HCT116 (cell line): ENCODE results near the gene BBS12. TPM values are rescaled to one million over a fixed set of nuclear protein-coding genes. Genes with fewer than 3 reads are reported as not detected.

Experiments
- ATAC-seq: fragments of 200-7000 bp; cut with Tn5 transposase; 2 replicates; pipeline ENCODE4 v1.9.1; 2020; ENCODE audit warnings: mild to moderate bottlenecking, moderate library complexity
- BruUV-seq: library from RNA; stranded (reverse); fragments of 400-500 nt; replicated peaks from 2 replicates; lab custom pipeline; 2021; lab: Mats Ljungman, UMichigan
- CTCF ChIA-PET: fragments of 300-600 bp; sonication (Branson Sonifier 250); formaldehyde crosslinking; loops from one replicate; lab custom pipeline; 2021; ENCODE audit warnings: antibody characterized with exemption; lab: Charles Lee
- POLR2A ChIA-PET: fragments of 300-600, 350-600 bp; sonication (Branson Sonifier 250); formaldehyde crosslinking; loops from one replicate; lab custom pipeline; 2021; ENCODE audit warnings: antibody characterized with exemption; lab: Charles Lee
- RAD21 ChIA-PET, 2 experiments: fragments of 300-600 bp; sonication (Branson Sonifier 250); formaldehyde crosslinking; loops; one replicate each; lab custom pipeline; 2023; ENCODE audit warnings: low total read pairs in 2 of 2; ENCODE audit not compliant: uncharacterized antibody in 2 of 2, unreplicated experiment in 2 of 2, low non-redundant PET in 1 of 2; lab: Charles Lee
- DNase-seq: peaks from one replicate; pipeline ENCODE4 v3.0.0-alpha.2; 2010; ENCODE audit warnings: low read depth, low spot score
- H2AFZ ChIP-seq: fragments of 200-600 bp; shearing (Covaris generic), sonication (generic); 2 replicates; pipeline ENCODE4 v1.6.1; 2017; ENCODE audit warnings: low read depth, mixed run types, mixed read lengths, antibody characterized with exemption, low read length; ENCODE audit not compliant: poor library complexity, severe bottlenecking
- H3K27ac ChIP-seq: 2 replicates; pipeline ENCODE4 v1.5.1; 2012; ENCODE audit warnings: low read depth, low read length
- H3K27me3 ChIP-seq: fragments of 200-600 bp; sonication (generic); 2 replicates; pipeline ENCODE4 v1.6.1; 2016; ENCODE audit warnings: mixed run types, low read length, mixed read lengths; ENCODE audit not compliant: insufficient read depth
- H3K36me3 ChIP-seq, 2 experiments: fragments of 200-500 bp in 1 of 2; fragments of 200-600 bp in 1 of 2; sonication (Bioruptor generic) in 1 of 2; sonication (generic) in 1 of 2; 2 replicates each; pipeline versions ENCODE4 v1.5.1 to v1.6.1; 2014 to 2016; ENCODE audit warnings: low read length in 2 of 2, inconsistent platforms in 1 of 2, mixed read lengths in 1 of 2, mixed run types in 1 of 2; ENCODE audit not compliant: insufficient read depth in 2 of 2, control insufficient read depth in 1 of 2
- H3K4me1 ChIP-seq, 2 experiments: fragments of 200-600 bp in 1 of 2; sonication (generic) in 1 of 2; 2 replicates each; pipeline versions ENCODE4 v1.5.1 to v1.6.1; 2012 to 2017; ENCODE audit warnings: low read length in 2 of 2, inconsistent platforms in 1 of 2, mild to moderate bottlenecking in 1 of 2, mixed read lengths in 1 of 2, mixed run types in 1 of 2, moderate library complexity in 1 of 2; ENCODE audit not compliant: insufficient read depth in 2 of 2, control insufficient read depth in 1 of 2
- H3K4me2 ChIP-seq: fragments of 200-600 bp; sonication (generic); 2 replicates; pipeline ENCODE4 v1.6.1; 2017; ENCODE audit warnings: mixed run types, low read length, mixed read lengths
- H3K4me3 ChIP-seq, 2 experiments: fragments of 200-600 bp in 1 of 2; sonication (generic) in 1 of 2; replicated peaks in 1 of 2; 2 replicates each; pipeline ENCODE4 v1.5.1; 2011 to 2016; ENCODE audit warnings: low read length in 2 of 2, control low read depth in 1 of 2, low read depth in 1 of 2, mild to moderate bottlenecking in 1 of 2, mixed read lengths in 1 of 2, mixed run types in 1 of 2
- H3K79me2 ChIP-seq: fragments of 200-600 bp; sonication (generic); 2 replicates; pipeline ENCODE4 v1.6.1; 2017; ENCODE audit warnings: mild to moderate bottlenecking, mixed run types, low read length, moderate library complexity, mixed read lengths; ENCODE audit not compliant: insufficient read depth
- H3K9ac ChIP-seq: fragments of 200-600 bp; sonication (generic); 2 replicates; pipeline ENCODE4 v1.6.1; 2016; ENCODE audit warnings: low read length, mixed read lengths
- H3K9me2 ChIP-seq: fragments of 200-600 bp; sonication (generic), shearing (Covaris generic); 2 replicates; pipeline ENCODE4 v1.6.1; 2017; ENCODE audit warnings: mixed run types, mild to moderate bottlenecking, moderate library complexity; ENCODE audit not compliant: insufficient read depth
- H3K9me3 ChIP-seq, 2 experiments: fragments of 200-500 bp in 1 of 2; fragments of 200-600 bp in 1 of 2; sonication (Bioruptor generic) in 1 of 2; sonication (generic) in 1 of 2; 2 replicates each; pipeline ENCODE4 v1.6.1; 2014 to 2017; ENCODE audit warnings: low read length in 2 of 2, mixed read lengths in 2 of 2, inconsistent platforms in 1 of 2, low read depth in 1 of 2, mild to moderate bottlenecking in 1 of 2, mixed run types in 1 of 2, moderate library complexity in 1 of 2; ENCODE audit not compliant: control insufficient read depth in 1 of 2, insufficient read depth in 1 of 2
- H4K20me1 ChIP-seq: fragments of 200-600 bp; sonication (generic), shearing (Covaris generic); 2 replicates; pipeline ENCODE4 v1.6.1; 2017; ENCODE audit warnings: mixed run types, mild to moderate bottlenecking, moderate library complexity; ENCODE audit not compliant: insufficient read depth
- CEBPB ChIP-seq: IDR thresholded peaks from 2 replicates; pipeline ENCODE4 v1.6.1; 2012; ENCODE audit warnings: low read depth
- CTCF ChIP-seq, 3 experiments: fragments of 200-600 bp in 1 of 3; sonication (generic) in 1 of 3; IDR thresholded peaks in 2 of 3; conservative IDR thresholded peaks in 1 of 3; 2 replicates each; pipeline ENCODE4 v1.5.1; 2012 to 2017; ENCODE audit warnings: low read depth in 2 of 3, low read length in 2 of 3, antibody characterized with exemption in 1 of 3, borderline replicate concordance in 1 of 3, control low read depth in 1 of 3, mild to moderate bottlenecking in 1 of 3, mixed read lengths in 1 of 3, mixed run types in 1 of 3, moderate library complexity in 1 of 3; ENCODE audit not compliant: insufficient read depth in 1 of 3
- EGR1 ChIP-seq: IDR thresholded peaks from 2 replicates; pipeline ENCODE4 v1.6.1; 2012; ENCODE audit warnings: low read depth
- EZH2 ChIP-seq: fragments of 200-600 bp; sonication (generic); IDR thresholded peaks from 2 replicates; pipeline ENCODE4 v1.6.1; 2017; ENCODE audit warnings: antibody characterized with exemption, mixed run types
- FOSL1 ChIP-seq: IDR thresholded peaks from 2 replicates; pipeline ENCODE4 v1.6.1; 2012; ENCODE audit warnings: low read depth
- POLR2A ChIP-seq: IDR thresholded peaks from 2 replicates; pipeline ENCODE4 v1.7.0; 2011; ENCODE audit warnings: borderline replicate concordance; ENCODE audit not compliant: insufficient read depth, insufficient read length; ENCODE audit errors: extremely low read depth
- POLR2AphosphoS5 ChIP-seq: IDR thresholded peaks from 2 replicates; pipeline ENCODE4 v1.6.1; 2011; ENCODE audit warnings: mild to moderate bottlenecking, low read depth, low read length, moderate library complexity
- RAD21 ChIP-seq: IDR thresholded peaks from 2 replicates; pipeline ENCODE4 v1.6.1; 2012; ENCODE audit warnings: low read depth, mild to moderate bottlenecking
- SIN3A ChIP-seq: IDR thresholded peaks from 2 replicates; pipeline ENCODE4 v1.6.1; 2012; ENCODE audit warnings: low read depth
- SP1 ChIP-seq: IDR thresholded peaks from 2 replicates; pipeline ENCODE4 v1.6.1; 2012; ENCODE audit warnings: low read depth
- TCF7L2 ChIP-seq: IDR thresholded peaks from 2 replicates; pipeline ENCODE4 v1.7.0; 2011; ENCODE audit warnings: borderline replicate concordance, inconsistent platforms; ENCODE audit not compliant: insufficient read depth, insufficient read length; ENCODE audit errors: extremely low read depth
- ZFX ChIP-seq: fragments of 450-650 bp; IDR thresholded peaks from 2 replicates; pipeline ENCODE4 v1.6.1; 2017
- intact Hi-C: fragments of 100-400 bp; cut with micrococcal nuclease; formaldehyde crosslinking; loops from 2 replicates; pipeline ENCODE4 v1.10.0; 2022
- total RNA-seq: library from RNA; stranded (reverse); gene quantifications from one replicate; pipeline ENCODE4 v1.2.1, GENCODE V29; 2021; ENCODE audit not compliant: unreplicated experiment
- TF ChIP-seq, protein P1 (sequence below): IDR thresholded peaks from 2 replicates; pipeline ENCODE4 v1.6.1; 2012
- TF ChIP-seq, protein P2 (sequence below): IDR thresholded peaks from 2 replicates; pipeline ENCODE4 v1.6.1; 2012; ENCODE audit warnings: low read depth

BBS12 gene
- total RNA-seq, 1 experiment from 2014 or later = 2.1 TPM

DNA sequence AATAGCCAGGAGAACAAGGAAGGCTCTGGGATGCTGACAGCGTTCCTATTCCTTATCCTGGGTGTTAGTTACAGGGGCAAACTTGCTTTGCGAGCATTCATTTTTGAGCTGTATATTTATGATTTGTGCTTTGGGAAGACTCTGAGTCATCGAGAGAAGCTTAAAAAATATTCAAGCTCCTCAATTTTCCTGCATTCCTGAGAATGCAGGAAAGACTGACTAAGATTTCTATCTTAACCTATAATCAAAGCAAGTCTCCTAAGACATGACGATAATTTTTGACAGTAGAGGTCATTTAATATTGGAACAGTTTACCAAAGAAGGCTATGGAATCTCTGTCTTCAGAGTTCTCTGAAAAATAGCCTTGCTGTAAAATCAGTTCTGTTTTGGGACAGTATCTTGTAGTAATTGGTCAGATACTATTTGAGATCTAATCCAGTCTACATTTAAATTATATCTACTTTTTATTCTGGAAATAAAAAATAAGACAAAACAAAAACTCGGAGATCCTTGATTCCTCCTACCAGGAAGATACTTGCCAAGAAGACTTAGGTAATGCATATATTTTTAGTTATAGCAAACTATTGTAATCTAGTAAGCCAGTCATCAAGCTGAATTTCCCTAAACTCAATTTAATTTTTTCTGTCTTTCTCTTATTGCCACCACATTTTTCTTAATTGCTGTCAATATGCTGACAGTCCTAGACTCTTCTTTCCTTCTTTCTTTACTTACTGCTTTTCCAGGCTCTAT lies 31.7 kb downstream of the BBS12 start:
- Histone ChIP-seq H2AFZ (no peak overlapping the region), H3K9ac (no peak overlapping the region), H3K4me2 (no peak overlapping the region), H3K27ac (no peak overlapping the region), H3K9me2 (no peaks in the 10 kb centered on the region), H3K4me3 (no peak overlapping the region), H3K27me3 (no peaks in the 10 kb centered on the region), H4K20me1 (no peaks in the 10 kb centered on the region), H3K36me3 (no peaks in the 10 kb centered on the region), H3K4me1 (peaks cover 0 to 3% of the 10 kb centered on the region in 2 experiments; a peak in 1 of 4 replicates), H3K79me2 (no peaks in the 10 kb centered on the region), H3K9me3 (no peaks in the 10 kb centered on the region)
- no TSS peak for BruUV-seq
- no peak for DNase-seq
- ChIA-PET POLR2A (no interaction called here), RAD21 (no interaction called here), CTCF (no interaction called here)
- no peak for ATAC-seq
- intact Hi-C loops = no loop called here
- TF ChIP-seq POLR2AphosphoS5 (no peak), SIN3A (no peak), TCF7L2 (no peak), FOSL1 (no peak), EGR1 (no peak)
- TF ChIP-seq, protein P1, sequence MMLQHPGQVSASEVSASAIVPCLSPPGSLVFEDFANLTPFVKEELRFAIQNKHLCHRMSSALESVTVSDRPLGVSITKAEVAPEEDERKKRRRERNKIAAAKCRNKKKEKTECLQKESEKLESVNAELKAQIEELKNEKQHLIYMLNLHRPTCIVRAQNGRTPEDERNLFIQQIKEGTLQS = no peak

GRCh38 chr4:122764821-122765215 lies 32.3 kb downstream of the BBS12 start:
- no peak for DNase-seq
- Histone ChIP-seq H3K27ac (no peak overlapping the region), H2AFZ (no peak overlapping the region), H3K9me3 (no peaks in the 10 kb centered on the region), H4K20me1 (no peaks in the 10 kb centered on the region), H3K4me2 (no peak overlapping the region), H3K9ac (no peak overlapping the region), H3K4me3 (no peak overlapping the region), H3K79me2 (no peaks in the 10 kb centered on the region), H3K27me3 (no peaks in the 10 kb centered on the region), H3K36me3 (no peaks in the 10 kb centered on the region), H3K4me1 (peaks cover 0 to 3% of the 10 kb centered on the region in 2 experiments; a peak in 1 of 4 replicates), H3K9me2 (no peaks in the 10 kb centered on the region)
- intact Hi-C loops = no loop called here
- ChIA-PET POLR2A (no interaction called here), CTCF (no interaction called here), RAD21 (no interaction called here)
- no TSS peak for BruUV-seq
- no peak for ATAC-seq
- no peak for TF ChIP-seq ZFX
- TF ChIP-seq CTCF (IDR thresholded peaks at IDR 0.05 in 2 of 3, conservative IDR thresholded peaks at IDR 0.05 in 1 of 3; ENCODE audit: borderline replicate concordance in 1 of 3, insufficient read depth in 1 of 3, low read depth in 2 of 3, low read length in 2 of 3) = no peak
- TF ChIP-seq CEBPB = peak; percentile 73; the same call in 1 of the 2 replicates
- no peak for TF ChIP-seq TCF7L2
- TF ChIP-seq FOSL1 = 0 out of 2 replicates have a peak, but pooled peaks have one; percentile 15
- no peak for TF ChIP-seq POLR2A
- TF ChIP-seq SP1 = no peak
- TF ChIP-seq EZH2 = no peak
- TF ChIP-seq EGR1 = no peak
- TF ChIP-seq, protein P2, sequence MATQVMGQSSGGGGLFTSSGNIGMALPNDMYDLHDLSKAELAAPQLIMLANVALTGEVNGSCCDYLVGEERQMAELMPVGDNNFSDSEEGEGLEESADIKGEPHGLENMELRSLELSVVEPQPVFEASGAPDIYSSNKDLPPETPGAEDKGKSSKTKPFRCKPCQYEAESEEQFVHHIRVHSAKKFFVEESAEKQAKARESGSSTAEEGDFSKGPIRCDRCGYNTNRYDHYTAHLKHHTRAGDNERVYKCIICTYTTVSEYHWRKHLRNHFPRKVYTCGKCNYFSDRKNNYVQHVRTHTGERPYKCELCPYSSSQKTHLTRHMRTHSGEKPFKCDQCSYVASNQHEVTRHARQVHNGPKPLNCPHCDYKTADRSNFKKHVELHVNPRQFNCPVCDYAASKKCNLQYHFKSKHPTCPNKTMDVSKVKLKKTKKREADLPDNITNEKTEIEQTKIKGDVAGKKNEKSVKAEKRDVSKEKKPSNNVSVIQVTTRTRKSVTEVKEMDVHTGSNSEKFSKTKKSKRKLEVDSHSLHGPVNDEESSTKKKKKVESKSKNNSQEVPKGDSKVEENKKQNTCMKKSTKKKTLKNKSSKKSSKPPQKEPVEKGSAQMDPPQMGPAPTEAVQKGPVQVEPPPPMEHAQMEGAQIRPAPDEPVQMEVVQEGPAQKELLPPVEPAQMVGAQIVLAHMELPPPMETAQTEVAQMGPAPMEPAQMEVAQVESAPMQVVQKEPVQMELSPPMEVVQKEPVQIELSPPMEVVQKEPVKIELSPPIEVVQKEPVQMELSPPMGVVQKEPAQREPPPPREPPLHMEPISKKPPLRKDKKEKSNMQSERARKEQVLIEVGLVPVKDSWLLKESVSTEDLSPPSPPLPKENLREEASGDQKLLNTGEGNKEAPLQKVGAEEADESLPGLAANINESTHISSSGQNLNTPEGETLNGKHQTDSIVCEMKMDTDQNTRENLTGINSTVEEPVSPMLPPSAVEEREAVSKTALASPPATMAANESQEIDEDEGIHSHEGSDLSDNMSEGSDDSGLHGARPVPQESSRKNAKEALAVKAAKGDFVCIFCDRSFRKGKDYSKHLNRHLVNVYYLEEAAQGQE = no peak
- no peak for TF ChIP-seq POLR2AphosphoS5
- no peak for TF ChIP-seq RAD21
